OCI-LY1 (cell line): ENCODE results near the gene IQGAP2.

Experiments
- H2AFZ ChIP-seq: fragments of 200-600 bp; sonication (generic), shearing (Covaris generic); 2 replicates; pipeline ENCODE4 v1.6.0; 2014; ENCODE audit warnings: antibody characterized with exemption, mild to moderate bottlenecking, low read length
- H3F3A ChIP-seq: fragments of 200-600 bp; sonication (generic), shearing (Covaris generic); 2 replicates; pipeline ENCODE4 v1.6.0; 2014; ENCODE audit warnings: mild to moderate bottlenecking, antibody characterized with exemption, low read length, moderate library complexity; ENCODE audit not compliant: insufficient read depth
- H3K27ac ChIP-seq: fragments of 200-600 bp; sonication (generic); 2 replicates; pipeline ENCODE4 v1.5.1; 2014; ENCODE audit warnings: low read length, mixed run types, mild to moderate bottlenecking, low read depth; ENCODE audit not compliant: poor library complexity, severe bottlenecking
- H3K27me3 ChIP-seq: fragments of 200-600 bp; sonication (generic); 2 replicates; pipeline ENCODE4 v1.6.0; 2014; ENCODE audit warnings: antibody characterized with exemption, mild to moderate bottlenecking, low read length, moderate library complexity; ENCODE audit not compliant: insufficient read depth
- H3K36me3 ChIP-seq: fragments of 200-600 bp; sonication (generic); 2 replicates; pipeline ENCODE4 v1.6.1; 2014; ENCODE audit warnings: mild to moderate bottlenecking, antibody characterized with exemption, low read length, moderate library complexity, mixed read lengths; ENCODE audit not compliant: insufficient read depth
- H3K4me1 ChIP-seq: fragments of 200-600 bp; sonication (generic); 2 replicates; pipeline ENCODE4 v1.5.1; 2014; ENCODE audit warnings: mild to moderate bottlenecking, low read length, moderate library complexity; ENCODE audit not compliant: insufficient read depth, severe bottlenecking
- H3K4me2 ChIP-seq: fragments of 200-600 bp; sonication (generic), shearing (Covaris generic); 2 replicates; pipeline ENCODE4 v1.6.1; 2014; ENCODE audit warnings: low read length
- H3K4me3 ChIP-seq: fragments of 200-600 bp; sonication (generic); 2 replicates; pipeline ENCODE4 v1.5.1; 2014; ENCODE audit warnings: low read length, low read depth, mild to moderate bottlenecking, mixed read lengths; ENCODE audit not compliant: poor library complexity, severe bottlenecking
- H3K79me2 ChIP-seq: fragments of 200-600 bp; shearing (Covaris generic); 2 replicates; pipeline ENCODE4 v1.6.1; 2016; ENCODE audit warnings: mixed run types, low read length, mixed read lengths; ENCODE audit not compliant: insufficient read depth
- H3K9ac ChIP-seq: fragments of 200-600 bp; sonication (generic), shearing (Covaris generic); 2 replicates; pipeline ENCODE4 v1.6.1; 2014; ENCODE audit warnings: mild to moderate bottlenecking, low read length, mixed read lengths
- H3K9me2 ChIP-seq: fragments of 200-600 bp; sonication (generic), shearing (Covaris generic); 2 replicates; pipeline ENCODE4 v1.6.1; 2014; ENCODE audit warnings: low read depth, mild to moderate bottlenecking, low read length, mixed read lengths
- H3K9me3 ChIP-seq: fragments of 200-600 bp; shearing (Covaris generic); 2 replicates; pipeline ENCODE4 v1.6.1; 2014; ENCODE audit warnings: low read length, mixed read lengths
- H4K20me1 ChIP-seq: fragments of 200-600 bp; sonication (generic), shearing (Covaris generic); 2 replicates; pipeline ENCODE4 v1.6.0; 2016; ENCODE audit warnings: mild to moderate bottlenecking, low read length; ENCODE audit not compliant: insufficient read depth
- CTCF ChIP-seq: fragments of 200-600 bp; sonication (generic), shearing (Covaris generic); IDR thresholded peaks from 2 replicates; pipeline ENCODE4 v1.5.1; 2017; ENCODE audit warnings: mild to moderate bottlenecking, antibody characterized with exemption, low read length, moderate library complexity, mixed read lengths
- EZH2 ChIP-seq: fragments of 200-600 bp; sonication (generic), shearing (Covaris generic); IDR thresholded peaks from 2 replicates; pipeline ENCODE4 v1.8.0; 2017; ENCODE audit warnings: borderline replicate concordance, mixed run types, mild to moderate bottlenecking, antibody characterized with exemption, low read length, moderate library complexity, mixed read lengths

Gene IQGAP2

GRCh38 chr5:76457674-76458485, 54.8 kb downstream of the IQGAP2 start:
- H3K4me2 ChIP-seq: no peak overlapping the region
- H3K27me3 ChIP-seq: no peaks in the 10 kb centered on the region
- H3K36me3 ChIP-seq: no peaks in the 10 kb centered on the region
- no peaks in the 10 kb centered on the region for H3K9me2 ChIP-seq
- H3K9me3 ChIP-seq: no peaks in the 10 kb centered on the region
- TF ChIP-seq CTCF (no peak), EZH2 (no peak)
- no peak overlapping the region for H2AFZ ChIP-seq
- H3K9ac ChIP-seq: no peak overlapping the region
- no peaks in the 10 kb centered on the region for H3K79me2 ChIP-seq
- no peaks in the 10 kb centered on the region for H3K4me1 ChIP-seq
- H4K20me1 ChIP-seq: no peaks in the 10 kb centered on the region
- H3K4me3 ChIP-seq: no peak overlapping the region
- no peak overlapping the region for H3K27ac ChIP-seq
- no peaks in the 10 kb centered on the region for H3F3A ChIP-seq

- H3K4me2 ChIP-seq: no peak overlapping the region
- no peak overlapping the region for H3K27ac ChIP-seq
- no peaks in the 10 kb centered on the region for H3K9me3 ChIP-seq
- H3F3A ChIP-seq: no peaks in the 10 kb centered on the region
- H3K9ac ChIP-seq: no peak overlapping the region
- no peaks in the 10 kb centered on the region for H3K36me3 ChIP-seq
- H3K4me3 ChIP-seq: no peak overlapping the region
- no peaks in the 10 kb centered on the region for H3K27me3 ChIP-seq
- H3K79me2 ChIP-seq: no peaks in the 10 kb centered on the region
- no peaks in the 10 kb centered on the region for H4K20me1 ChIP-seq
- H2AFZ ChIP-seq: no peak overlapping the region
- no peaks in the 10 kb centered on the region for H3K9me2 ChIP-seq
- no peak for TF ChIP-seq CTCF
- no peak for TF ChIP-seq EZH2
- H3K4me1 ChIP-seq: no peaks in the 10 kb centered on the region
Observed at GRCh38 chr5:76458486-76458830, 55.4 kb downstream of the IQGAP2 start.

GRCh38 chr5:76460104-76460503, 57.0 kb downstream of the IQGAP2 start:
- Histone ChIP-seq H3K27ac (no peak overlapping the region), H2AFZ (no peak overlapping the region), H4K20me1 (no peaks in the 10 kb centered on the region), H3K4me3 (no peak overlapping the region), H3K4me2 (no peak overlapping the region), H3K9me3 (no peaks in the 10 kb centered on the region), H3K36me3 (no peaks in the 10 kb centered on the region), H3K27me3 (no peaks in the 10 kb centered on the region), H3K4me1 (no peaks in the 10 kb centered on the region), H3K9me2 (no peaks in the 10 kb centered on the region), H3K9ac (no peak overlapping the region), H3F3A (no peaks in the 10 kb centered on the region), H3K79me2 (no peaks in the 10 kb centered on the region)
- no peak for TF ChIP-seq CTCF
- no peak for TF ChIP-seq EZH2
